Testis (tissue), 3 donors: ENCODE data around the gene BAX. TPM values are rescaled to one million over a fixed set of nuclear protein-coding genes. Genes with fewer than 3 reads are reported as not detected.

ENCODE experiments used
- DNase-seq: peaks from one replicate; pipeline ENCODE4 v3.0.0-alpha.2; 2019
- H3K27ac ChIP-seq, 2 donors: fragments of 200-600 bp; sonication (generic); one replicate each; pipeline ENCODE4 v1.5.1; 2019
- H3K27me3 ChIP-seq: fragments of 200-600 bp; sonication (generic); one replicate; pipeline ENCODE4 v1.5.1; 2019
- H3K36me3 ChIP-seq: fragments of 200-600 bp; sonication (generic); one replicate; pipeline ENCODE4 v1.5.1; 2017; ENCODE audit warnings: low read depth; ENCODE audit errors: missing control alignments
- H3K4me1 ChIP-seq: fragments of 200-600 bp; sonication (generic); one replicate; pipeline ENCODE4 v1.5.1; 2019
- H3K4me3 ChIP-seq, 2 donors: fragments of 200-600 bp; sonication (generic); one replicate each; pipeline ENCODE4 v1.5.1; 2017 to 2019
- H3K9me3 ChIP-seq: fragments of 200-600 bp; sonication (generic); one replicate; pipeline ENCODE4 v1.5.1; 2017
- CTCF ChIP-seq, 3 experiments: fragments of 450-650 bp in 2 of 3; fragments of 200-600 bp in 1 of 3; sonication (generic) in 1 of 3; IDR thresholded peaks; one replicate each; pipeline ENCODE4 v1.5.1; 2016 to 2019; ENCODE audit warnings: antibody characterized with exemption in 3 of 3, mild to moderate bottlenecking in 2 of 3, moderate library complexity in 1 of 3
- POLR2A ChIP-seq: fragments of 450-650 bp; IDR thresholded peaks from one replicate; pipeline ENCODE4 v1.6.1; 2017; ENCODE audit warnings: antibody characterized with exemption, mild to moderate bottlenecking, moderate library complexity
- WGBS, 2 donors: methylation state at CpG; one replicate each; pipeline ENCODE4 v1.1.5; 2018; 5-methylcytosine and 5-hydroxymethylcytosine counted together
- intact Hi-C: fragments of 100-400 bp; cut with DNase I; formaldehyde crosslinking; loops from one replicate; pipeline ENCODE4 v1.15.1; 2023; ENCODE audit warnings: low total_unique reads
- polyA plus RNA-seq: library from polyadenylated mRNA; stranded (reverse); fragments of 350-450 nt; fragmentation: Illumina TruSeq; extraction: RNeasy Lipid Tissue Mini Kit (QIAGEN cat#74804); gene quantifications from one replicate; pipeline ENCODE4 v1.2.3, GENCODE V29; 2014; ENCODE audit warnings: low read depth, low replicate concordance; ENCODE audit not compliant: insufficient read depth
- total RNA-seq, 2 donors: library from RNA; depleted of rRNA; stranded (reverse); fragments of >200 nt; gene quantifications; one replicate each; pipeline ENCODE4 v1.2.3, GENCODE V29; 2016

The BAX gene
- total and polyA plus RNA-seq, 3 donors from 2014 or later, result 48.7 to 52.1 (median 50.1) TPM

DNA sequence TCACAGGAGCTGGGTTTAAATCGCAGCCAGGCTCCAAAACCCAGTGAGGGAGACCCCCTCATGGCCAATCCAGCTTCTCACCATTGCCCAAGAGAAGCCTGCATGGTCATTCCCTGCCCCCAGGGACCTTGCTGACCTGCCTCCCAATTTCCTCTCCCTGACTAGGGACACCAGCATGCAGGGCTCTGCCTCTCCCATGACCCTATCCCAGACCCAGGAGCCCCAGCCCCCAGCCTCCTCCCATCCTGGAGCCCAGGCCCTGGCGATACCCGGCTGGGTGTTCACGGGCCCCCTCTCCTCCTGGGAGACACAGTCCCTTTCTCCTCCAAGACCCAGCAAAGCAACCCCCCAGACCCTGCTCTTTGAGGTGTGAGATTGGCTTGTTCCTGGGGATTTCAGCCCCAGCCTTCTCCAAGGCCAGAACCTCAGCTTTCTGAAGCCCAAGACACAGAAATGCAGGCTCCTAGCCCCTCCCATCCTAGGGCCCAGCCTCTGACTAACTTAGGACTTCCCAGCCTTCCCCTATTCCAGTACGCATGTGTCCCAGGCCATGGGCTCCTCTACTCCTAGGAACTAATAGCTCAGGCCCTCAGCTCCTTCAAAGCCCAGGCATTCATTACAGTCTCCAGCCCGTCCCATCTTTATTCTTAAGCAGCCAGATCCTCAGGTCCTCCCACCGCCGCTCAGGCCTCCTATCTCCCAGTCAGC is 37.4 kb downstream of the BAX start:
- H3K9me3 ChIP-seq, result no peaks in the 10 kb centered on the region
- no peaks in the 10 kb centered on the region for H3K36me3 ChIP-seq
- intact Hi-C loops, result no loop called here
- peak overlapping the region; percentile 67 to 78 for H3K4me3 ChIP-seq
- no peak for TF ChIP-seq POLR2A
- no peak for TF ChIP-seq CTCF (IDR thresholded peaks at IDR 0.05)
- no peaks in the 10 kb centered on the region for H3K27me3 ChIP-seq
- peak; percentile 87 for DNase-seq
- H3K4me1 ChIP-seq, result peaks cover 32% of the 10 kb centered on the region
- 26 to 31% methylated on average over 6 to 8 of the region's 8 CpGs for WGBS, 2 donors
- peak overlapping the region; percentile 92 to 93 for H3K27ac ChIP-seq

GRCh38 chr19:48992581-48993174 is 38.0 kb downstream of the BAX start:
- DNase-seq, result peak; percentile 25
- WGBS, 2 donors, result 0 to 1% methylated on average over 19 to 20 of the region's 20 CpGs
- Histone ChIP-seq H3K36me3 (no peaks in the 10 kb centered on the region), H3K27me3 (no peaks in the 10 kb centered on the region), H3K27ac (peak overlapping the region; percentile 92 to 93), H3K4me3 (peak overlapping the region; percentile 67 to 78), H3K9me3 (no peaks in the 10 kb centered on the region), H3K4me1 (peaks cover 32% of the 10 kb centered on the region)
- TF ChIP-seq POLR2A, result no peak
- TF ChIP-seq CTCF (IDR thresholded peaks at IDR 0.05), result no peak
- intact Hi-C loops, result no loop called here

GRCh38 chr19:48993175-48994034 is 38.7 kb downstream of the BAX start, which contains the start of the genes GYS1 and RUVBL2:
TSS of gene GYS1 (minus strand) at chr19:48993309. CDS start at chr19:48993112, 197 bp downstream.
TSS of gene RUVBL2 (plus strand) at chr19:48993887. CDS start at chr19:48993912, 25 bp downstream.
- TF ChIP-seq POLR2A, result no peak
- TF ChIP-seq CTCF (IDR thresholded peaks at IDR 0.05), result peak; percentile 98 to 99 (median 99)

DNA sequence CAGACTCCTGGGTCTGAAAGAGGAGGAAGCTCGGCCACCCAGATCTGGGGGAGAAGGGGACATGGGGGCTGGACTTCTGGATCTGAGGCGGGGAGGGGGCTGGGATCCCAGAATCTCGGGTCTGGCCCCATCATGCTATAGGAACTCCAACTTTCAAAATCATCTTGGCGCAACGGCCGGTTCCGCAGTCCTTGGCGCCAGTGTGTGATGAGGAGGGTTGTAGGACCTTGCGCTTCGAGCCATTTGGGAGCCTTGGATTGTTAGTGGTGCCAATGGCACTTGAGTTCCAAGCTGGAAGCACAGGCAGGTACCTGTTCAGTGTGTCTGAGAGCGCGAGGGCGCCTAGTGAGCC is 39.3 kb downstream of the BAX start:
- WGBS, 2 donors, result 0 to 2% methylated on average over 4 to 13 of the region's 13 CpGs
- no peak for DNase-seq
- intact Hi-C loops, result no loop called here
- peak overlapping the region; percentile 92 to 93 for H3K27ac ChIP-seq
- H3K4me3 ChIP-seq, result peak overlapping the region; percentile 67 to 78
- TF ChIP-seq CTCF (IDR thresholded peaks at IDR 0.05) (no peak), POLR2A (no peak)
- H3K4me1 ChIP-seq, result peaks cover 32% of the 10 kb centered on the region
- no peaks in the 10 kb centered on the region for H3K9me3 ChIP-seq
- no peaks in the 10 kb centered on the region for H3K36me3 ChIP-seq
- H3K27me3 ChIP-seq, result no peaks in the 10 kb centered on the region

More at GRCh38 chr19:48993175-48994034, 38.7 kb downstream of the BAX start, which contains the start of the genes GYS1 and RUVBL2:
- Histone ChIP-seq H3K36me3 (no peaks in the 10 kb centered on the region), H3K4me3 (peak within 1 kb of the TSS; percentile 67 to 78), H3K4me1 (peaks cover 32% of the 10 kb centered on the region), H3K9me3 (no peaks in the 10 kb centered on the region), H3K27ac (peak within 1 kb of the TSS; percentile 92 to 93), H3K27me3 (no peaks in the 10 kb centered on the region)
- WGBS, 2 donors, result 0% methylated on average over 20 to 32 of the region's 56 CpGs
- DNase-seq, result peak; percentile 99
- intact Hi-C loops, result no loop called here
